GM12873 (cell line): ENCODE results near the gene DUSP5.

Source experiments
- TF ChIP-seq, protein P1 (sequence below): IDR thresholded peaks from 2 replicates; pipeline ENCODE4 v1.5.1; 2012; ENCODE audit warnings: low read depth, mild to moderate bottlenecking, moderate library complexity, low read length, control low read depth; ENCODE audit not compliant: insufficient read depth; ENCODE audit errors: missing control alignments

Gene DUSP5

DNA sequence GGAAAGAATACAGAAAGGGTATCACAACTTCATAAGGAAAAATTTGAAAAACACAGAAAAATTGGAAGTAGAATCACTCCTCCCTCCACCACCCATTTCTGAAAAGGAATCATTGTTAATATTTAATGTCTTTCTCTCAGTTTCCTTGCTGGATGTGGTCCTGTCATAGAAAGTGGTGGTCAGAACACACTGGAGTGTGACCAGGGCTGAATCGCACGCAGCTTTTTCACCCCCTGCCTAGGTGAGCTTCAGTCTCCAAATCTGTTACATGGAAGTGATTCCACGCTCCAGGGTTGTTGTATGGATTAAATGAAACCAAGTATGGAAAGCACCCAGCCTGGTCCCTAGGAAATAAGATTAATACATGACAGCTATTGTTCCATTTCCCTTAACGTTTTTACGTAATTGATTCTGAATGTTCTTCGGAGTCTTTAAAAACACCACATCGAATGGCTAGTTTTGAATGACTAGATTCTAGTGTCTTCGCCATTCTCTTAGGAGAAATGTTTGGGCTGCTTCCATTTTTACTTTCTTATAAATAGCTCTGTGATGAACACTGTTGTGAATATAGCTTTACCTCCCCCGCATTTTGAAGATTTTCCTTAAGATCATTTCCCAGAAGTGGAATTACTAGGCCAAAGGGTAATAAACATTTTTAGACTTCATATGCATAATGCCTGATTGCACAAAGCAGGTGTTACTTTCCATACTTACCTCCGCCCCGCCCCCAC, 10.9 kb upstream of the DUSP5 start:
- TF ChIP-seq, protein P1, sequence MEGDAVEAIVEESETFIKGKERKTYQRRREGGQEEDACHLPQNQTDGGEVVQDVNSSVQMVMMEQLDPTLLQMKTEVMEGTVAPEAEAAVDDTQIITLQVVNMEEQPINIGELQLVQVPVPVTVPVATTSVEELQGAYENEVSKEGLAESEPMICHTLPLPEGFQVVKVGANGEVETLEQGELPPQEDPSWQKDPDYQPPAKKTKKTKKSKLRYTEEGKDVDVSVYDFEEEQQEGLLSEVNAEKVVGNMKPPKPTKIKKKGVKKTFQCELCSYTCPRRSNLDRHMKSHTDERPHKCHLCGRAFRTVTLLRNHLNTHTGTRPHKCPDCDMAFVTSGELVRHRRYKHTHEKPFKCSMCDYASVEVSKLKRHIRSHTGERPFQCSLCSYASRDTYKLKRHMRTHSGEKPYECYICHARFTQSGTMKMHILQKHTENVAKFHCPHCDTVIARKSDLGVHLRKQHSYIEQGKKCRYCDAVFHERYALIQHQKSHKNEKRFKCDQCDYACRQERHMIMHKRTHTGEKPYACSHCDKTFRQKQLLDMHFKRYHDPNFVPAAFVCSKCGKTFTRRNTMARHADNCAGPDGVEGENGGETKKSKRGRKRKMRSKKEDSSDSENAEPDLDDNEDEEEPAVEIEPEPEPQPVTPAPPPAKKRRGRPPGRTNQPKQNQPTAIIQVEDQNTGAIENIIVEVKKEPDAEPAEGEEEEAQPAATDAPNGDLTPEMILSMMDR = no peak

DNA sequence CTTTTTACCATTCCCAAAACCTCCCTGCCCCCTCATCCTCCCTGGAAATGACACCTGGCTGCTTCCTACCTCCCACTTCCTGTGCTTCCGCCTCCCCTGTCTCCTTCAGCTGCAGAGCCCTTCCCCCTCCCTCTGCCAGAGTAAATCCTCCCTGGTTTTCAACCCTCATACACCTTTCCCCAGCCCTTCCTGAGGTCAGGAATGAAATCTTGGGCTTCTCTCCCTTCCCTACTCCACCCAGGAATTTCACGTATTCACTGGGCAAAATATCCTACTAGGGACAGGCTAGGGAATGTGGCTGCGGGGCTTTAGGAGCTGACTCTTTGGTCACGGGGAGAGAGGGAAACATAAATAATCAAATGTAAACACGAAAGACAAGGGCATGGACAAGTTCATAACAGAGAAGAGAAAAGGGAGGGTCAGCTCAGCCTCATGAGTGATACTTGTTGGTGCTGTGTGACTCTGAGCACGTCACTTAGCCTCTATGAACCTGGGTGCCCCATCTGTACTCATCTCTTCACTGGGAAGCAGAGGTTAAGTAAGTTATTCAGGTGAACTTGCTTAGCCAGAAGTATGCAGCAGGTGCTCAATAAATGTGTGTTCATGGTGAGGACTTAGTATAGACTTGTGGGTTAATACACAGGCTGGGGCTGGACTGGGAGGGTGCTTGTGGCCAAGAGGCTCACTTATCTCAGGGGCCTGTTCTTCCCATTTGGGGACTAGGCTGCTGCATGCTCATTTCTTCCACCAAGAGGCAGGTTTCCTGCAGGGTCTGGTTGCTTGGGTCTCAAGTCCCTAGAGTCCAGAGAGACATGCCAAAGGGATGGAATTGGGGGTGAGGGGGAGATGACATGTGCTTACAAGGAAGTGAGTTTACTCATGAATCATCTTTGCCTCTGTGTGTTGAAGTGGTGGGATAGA, 10.0 kb upstream of the DUSP5 start:
- TF ChIP-seq, protein P1 = no peak

DNA sequence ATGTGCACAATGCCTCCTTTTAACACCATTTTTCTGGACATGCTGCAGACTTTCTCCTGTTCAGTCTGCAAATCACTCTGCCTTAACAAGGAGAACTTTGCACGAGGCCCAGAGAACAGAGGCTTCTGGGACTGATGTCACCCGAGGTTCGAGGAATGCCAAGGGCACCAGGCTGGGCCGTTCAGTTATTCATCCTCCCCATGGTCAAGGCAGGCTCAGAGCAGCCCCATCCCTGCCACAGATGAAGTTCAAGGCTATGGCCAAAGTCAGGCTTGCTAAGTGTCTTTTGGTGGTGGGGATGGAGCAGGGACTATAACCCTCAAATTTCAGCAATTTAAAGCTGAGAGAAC, 9.4 kb upstream of the DUSP5 start:
- TF ChIP-seq, protein P1 = no peak

DNA sequence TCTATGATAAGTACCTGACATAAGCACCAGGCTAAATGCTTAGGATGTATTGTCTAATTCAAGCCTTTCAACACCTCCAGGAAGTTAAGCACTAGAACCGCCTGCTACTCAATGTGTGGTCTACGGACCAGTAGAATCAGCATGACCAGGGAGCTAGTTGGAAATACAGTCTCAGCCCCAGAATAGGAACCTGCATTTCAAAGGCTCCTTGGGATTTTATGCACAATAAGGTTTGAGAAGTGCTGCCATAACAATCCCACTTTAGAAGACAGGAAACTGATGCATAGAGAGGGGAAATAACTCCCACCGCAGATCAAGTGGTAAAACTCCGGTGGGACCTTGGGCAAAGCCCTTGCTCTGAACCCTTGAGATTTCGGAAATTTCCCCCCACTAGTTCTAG, 8.8 kb upstream of the DUSP5 start:
- TF ChIP-seq, protein P1 = no peak

DNA sequence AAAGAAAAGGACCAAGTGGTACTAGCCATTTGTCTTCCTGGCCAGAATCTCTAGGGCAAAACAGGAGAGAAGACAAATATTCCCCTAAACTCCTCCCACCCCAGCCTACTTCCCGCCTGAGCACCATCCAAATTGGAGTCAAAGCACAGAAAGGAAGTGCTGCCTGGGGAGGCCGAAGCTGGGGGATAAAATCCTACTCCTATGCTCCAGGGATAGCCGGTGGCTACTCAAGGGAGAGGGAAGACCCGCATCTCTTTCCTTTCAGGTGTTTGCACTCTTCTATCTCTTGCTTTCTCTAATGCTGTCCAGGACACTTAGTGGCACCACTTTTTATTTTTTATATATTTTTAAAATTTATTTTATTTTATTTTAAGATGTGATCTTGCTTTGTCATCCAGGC, 7.1 kb upstream of the DUSP5 start:
- TF ChIP-seq, protein P1 = no peak

DNA sequence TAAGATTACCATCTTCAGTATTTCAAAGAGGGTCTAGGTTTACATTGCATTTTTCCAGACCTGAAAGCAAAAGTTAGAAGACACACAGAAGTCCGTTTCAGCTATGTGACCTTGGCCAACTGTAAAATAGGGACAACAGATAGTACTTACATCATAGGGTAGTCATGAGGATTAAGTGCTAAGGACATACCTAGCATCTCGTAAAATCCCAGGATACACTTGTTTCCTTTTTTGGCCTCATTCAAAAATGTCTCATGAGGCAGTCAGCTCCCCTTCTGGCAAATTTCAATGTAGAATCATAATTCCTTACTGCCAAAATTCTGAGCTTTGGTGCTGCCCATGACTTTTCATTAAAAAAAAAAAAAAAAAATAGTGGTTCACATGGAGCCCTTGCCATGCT, 6.4 kb upstream of the DUSP5 start:
- TF ChIP-seq, protein P1 = no peak

DNA sequence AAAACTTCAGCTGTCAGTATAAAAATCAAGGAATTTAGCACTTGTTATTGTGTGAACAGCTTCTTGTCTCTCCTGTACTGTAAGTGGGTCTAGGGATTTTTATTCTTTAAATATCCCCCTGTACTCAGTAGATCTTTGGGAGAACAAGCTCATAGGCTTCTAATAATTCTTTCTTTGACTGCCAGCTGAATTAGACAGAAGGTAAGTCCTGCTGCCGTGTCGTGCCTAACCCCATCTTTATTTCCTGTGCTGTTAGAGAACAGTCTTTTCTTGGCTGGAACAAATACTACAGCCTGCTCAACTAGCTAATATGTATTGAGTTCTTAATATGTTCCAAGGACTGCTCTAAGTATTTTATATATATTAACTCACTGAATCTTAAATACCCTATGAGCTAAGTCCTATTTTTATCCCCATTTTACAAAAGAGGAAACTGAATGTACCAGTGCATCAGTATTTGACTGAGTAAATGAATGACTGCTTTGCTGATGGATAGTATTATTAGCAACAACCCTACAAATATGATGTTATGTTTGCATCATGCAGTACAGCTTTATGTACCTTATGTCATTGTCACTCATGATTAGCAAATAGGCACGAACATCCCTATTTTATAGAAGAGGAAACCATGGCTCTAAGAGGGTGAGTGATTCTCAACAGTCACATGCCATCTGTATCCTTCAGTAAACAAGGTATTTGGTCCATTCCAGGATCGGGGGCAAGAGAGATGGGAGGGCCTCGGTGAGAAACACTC, 5.5 kb upstream of the DUSP5 start:
- TF ChIP-seq, protein P1 = no peak
